ENCODE data around the gene ABR.

Gene ABR

DNA sequence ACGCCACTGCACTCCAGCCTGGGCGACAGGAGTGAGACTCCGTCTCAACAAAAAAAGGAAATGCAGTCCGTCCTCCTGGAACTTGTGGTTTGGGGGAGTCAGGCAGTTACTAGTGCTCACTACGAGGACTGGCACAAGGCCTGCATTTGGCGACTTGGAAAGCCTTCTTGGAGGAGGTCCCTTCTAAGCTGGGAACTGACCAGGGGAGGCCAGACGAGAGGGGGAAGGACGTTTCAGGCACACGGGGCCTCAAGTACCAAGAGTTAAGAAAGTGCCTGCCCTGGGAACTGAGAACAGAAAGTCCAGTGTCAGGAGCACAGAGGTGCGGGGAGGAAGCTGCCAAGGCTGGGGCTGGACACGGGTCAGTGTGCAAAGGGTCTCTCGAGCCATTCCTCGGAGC lies 89.9 kb downstream of the ABR start:
- no peak overlapping the region for H3K9ac ChIP-seq (ENCODE audit: low read length)
- H3K27me3 ChIP-seq (ENCODE audit: control insufficient read depth, insufficient read depth, low read length), result no peaks in the 10 kb centered on the region
- H3K36me3 ChIP-seq (ENCODE audit: control insufficient read depth, insufficient read depth, low read length), result peaks cover 19% of the 10 kb centered on the region
- no peak overlapping the region for H3K4me3 ChIP-seq (ENCODE audit: low read length)
- no peaks in the 10 kb centered on the region for H3K9me3 ChIP-seq (ENCODE audit: control insufficient read depth, low read length)
- peaks cover 40% of the 10 kb centered on the region for H3K4me1 ChIP-seq (ENCODE audit: control insufficient read depth, insufficient read depth, low read length)

- Histone ChIP-seq H3K4me3 (ENCODE audit: low read length) (no peak overlapping the region), H3K27me3 (ENCODE audit: control insufficient read depth, insufficient read depth, low read length) (no peaks in the 10 kb centered on the region), H3K9ac (ENCODE audit: low read length) (peak overlapping the region; percentile 68), H3K9me3 (ENCODE audit: control insufficient read depth, low read length) (no peaks in the 10 kb centered on the region), H3K4me1 (ENCODE audit: control insufficient read depth, insufficient read depth, low read length) (peaks cover 50% of the 10 kb centered on the region), H3K36me3 (ENCODE audit: control insufficient read depth, insufficient read depth, low read length) (peaks cover 19% of the 10 kb centered on the region)
Observed at GRCh38 chr17:1087381-1088241, 92.2 kb downstream of the ABR start.

DNA sequence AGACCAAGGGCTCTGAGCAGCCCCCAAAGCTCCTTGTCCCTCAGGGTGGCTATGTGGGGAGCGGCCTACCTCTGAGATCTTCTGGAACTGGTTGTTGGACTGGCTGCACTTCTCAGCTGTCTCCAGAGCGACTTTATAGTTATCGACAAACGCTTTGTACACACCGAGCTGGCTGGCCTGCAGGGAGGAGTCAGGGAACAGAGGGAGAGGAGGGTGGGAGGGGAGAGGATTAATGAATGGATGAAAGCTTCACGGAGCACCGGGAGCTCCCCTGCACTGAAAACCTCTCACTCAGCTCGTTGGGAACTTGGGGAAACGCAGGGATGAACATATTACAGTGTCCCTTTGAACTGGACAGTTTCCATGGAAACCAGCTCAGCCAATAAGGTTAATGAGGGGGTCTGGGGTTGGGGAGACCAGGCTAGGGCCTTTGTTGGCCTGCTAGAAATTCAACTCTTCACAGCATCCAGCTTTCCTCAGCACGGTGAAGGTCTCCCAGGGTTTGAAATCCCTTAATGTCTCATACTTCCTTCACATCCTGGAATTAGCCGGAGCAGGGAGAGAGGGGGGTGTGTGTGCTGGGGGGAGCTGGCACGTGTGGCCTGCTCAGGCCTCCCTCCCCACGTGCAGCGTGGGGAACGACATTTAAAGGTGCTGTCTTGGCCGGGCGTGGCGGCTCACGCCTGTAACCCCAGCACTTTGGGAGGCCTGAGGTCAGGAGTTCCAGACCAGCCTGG lies 96.2 kb downstream of the ABR start:
- H3K27me3 ChIP-seq (ENCODE audit: control insufficient read depth, insufficient read depth, low read length), result no peaks in the 10 kb centered on the region
- H3K9ac ChIP-seq (ENCODE audit: low read length), result peak overlapping the region; percentile 28
- peaks cover 12% of the 10 kb centered on the region for H3K36me3 ChIP-seq (ENCODE audit: control insufficient read depth, insufficient read depth, low read length)
- H3K4me1 ChIP-seq (ENCODE audit: control insufficient read depth, insufficient read depth, low read length), result peaks cover 57% of the 10 kb centered on the region
- H3K4me3 ChIP-seq (ENCODE audit: low read length), result no peak overlapping the region
- H3K9me3 ChIP-seq (ENCODE audit: control insufficient read depth, low read length), result no peaks in the 10 kb centered on the region

GRCh38 chr17:1082579-1082978 lies 97.2 kb downstream of the ABR start:
- Histone ChIP-seq H3K27me3 (ENCODE audit: control insufficient read depth, insufficient read depth, low read length) (no peaks in the 10 kb centered on the region), H3K4me1 (ENCODE audit: control insufficient read depth, insufficient read depth, low read length) (peaks cover 51% of the 10 kb centered on the region), H3K36me3 (ENCODE audit: control insufficient read depth, insufficient read depth, low read length) (peaks cover 18% of the 10 kb centered on the region), H3K9ac (ENCODE audit: low read length) (no peak overlapping the region), H3K4me3 (ENCODE audit: low read length) (no peak overlapping the region), H3K9me3 (ENCODE audit: control insufficient read depth, low read length) (no peaks in the 10 kb centered on the region)

DNA sequence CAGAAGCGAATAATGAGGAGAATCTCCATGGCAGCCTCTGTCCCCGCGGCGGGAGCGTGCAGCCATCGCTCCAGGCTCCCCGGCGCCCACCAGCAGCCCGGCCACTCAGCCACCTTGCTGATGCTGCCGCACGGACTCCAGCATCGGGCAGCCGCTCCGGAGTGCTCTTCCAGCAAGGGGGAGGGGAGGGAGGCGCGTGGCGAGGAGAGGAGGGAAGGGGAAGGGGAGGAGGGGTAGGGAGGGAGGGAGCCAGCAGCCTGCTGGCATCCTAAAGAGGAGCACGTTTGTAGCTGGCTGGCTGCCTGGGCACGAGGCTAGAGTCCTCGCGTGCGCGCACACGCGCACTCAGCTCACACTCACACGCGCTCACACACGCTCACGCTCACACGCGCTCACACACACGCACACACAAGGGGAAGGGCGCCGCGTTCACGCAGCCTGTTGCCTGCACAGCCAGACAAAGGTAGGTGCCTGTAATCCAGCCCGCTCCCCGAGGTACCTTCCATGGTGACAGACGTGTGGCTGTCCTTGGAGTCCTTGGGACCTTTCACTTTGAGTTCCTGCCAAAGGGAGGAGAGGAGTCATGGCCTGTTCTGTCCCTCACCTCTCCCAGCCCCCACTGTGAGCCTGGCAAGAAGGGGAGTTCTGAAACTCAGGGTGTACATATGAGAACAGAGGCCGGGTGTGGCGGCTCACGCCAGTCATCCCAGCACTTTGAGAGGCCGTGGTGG lies 100.8 kb downstream of the ABR start:
- no peaks in the 10 kb centered on the region for H3K9me3 ChIP-seq (ENCODE audit: control insufficient read depth, low read length)
- H3K4me3 ChIP-seq (ENCODE audit: low read length), result no peak overlapping the region
- no peak overlapping the region for H3K9ac ChIP-seq (ENCODE audit: low read length)
- H3K27me3 ChIP-seq (ENCODE audit: control insufficient read depth, insufficient read depth, low read length), result no peaks in the 10 kb centered on the region
- peaks cover 22% of the 10 kb centered on the region for H3K36me3 ChIP-seq (ENCODE audit: control insufficient read depth, insufficient read depth, low read length)
- peaks cover 48% of the 10 kb centered on the region for H3K4me1 ChIP-seq (ENCODE audit: control insufficient read depth, insufficient read depth, low read length)

GRCh38 chr17:1077986-1078711 lies 101.6 kb downstream of the ABR start:
- Histone ChIP-seq H3K4me1 (ENCODE audit: control insufficient read depth, insufficient read depth, low read length) (peaks cover 42% of the 10 kb centered on the region), H3K9ac (ENCODE audit: low read length) (no peak overlapping the region), H3K9me3 (ENCODE audit: control insufficient read depth, low read length) (no peaks in the 10 kb centered on the region), H3K4me3 (ENCODE audit: low read length) (no peak overlapping the region), H3K36me3 (ENCODE audit: control insufficient read depth, insufficient read depth, low read length) (peaks cover 22% of the 10 kb centered on the region), H3K27me3 (ENCODE audit: control insufficient read depth, insufficient read depth, low read length) (no peaks in the 10 kb centered on the region)

- no peaks in the 10 kb centered on the region for H3K27me3 ChIP-seq (ENCODE audit: control insufficient read depth, insufficient read depth, low read length)
- H3K36me3 ChIP-seq (ENCODE audit: control insufficient read depth, insufficient read depth, low read length), result peaks cover 22% of the 10 kb centered on the region
- H3K9me3 ChIP-seq (ENCODE audit: control insufficient read depth, low read length), result no peaks in the 10 kb centered on the region
- H3K4me1 ChIP-seq (ENCODE audit: control insufficient read depth, insufficient read depth, low read length), result peaks cover 39% of the 10 kb centered on the region
- no peak overlapping the region for H3K4me3 ChIP-seq (ENCODE audit: low read length)
- H3K9ac ChIP-seq (ENCODE audit: low read length), result no peak overlapping the region
Observed at GRCh38 chr17:1077581-1077985, 102.2 kb downstream of the ABR start.

GRCh38 chr17:1076982-1077302 lies 102.8 kb downstream of the ABR start:
- peaks cover 22% of the 10 kb centered on the region for H3K36me3 ChIP-seq (ENCODE audit: control insufficient read depth, insufficient read depth, low read length)

GRCh38 chr17:1076299-1076981 lies 103.3 kb downstream of the ABR start:
- peaks cover 22% of the 10 kb centered on the region for H3K36me3 ChIP-seq (ENCODE audit: control insufficient read depth, insufficient read depth, low read length)

More at GRCh38 chr17:1076982-1077302, 102.8 kb downstream of the ABR start:
- no peaks in the 10 kb centered on the region for H3K9me3 ChIP-seq (ENCODE audit: control insufficient read depth, low read length)
- H3K4me1 ChIP-seq (ENCODE audit: control insufficient read depth, insufficient read depth, low read length), result peaks cover 32% of the 10 kb centered on the region
- H3K9ac ChIP-seq (ENCODE audit: low read length), result no peak overlapping the region
- H3K4me3 ChIP-seq (ENCODE audit: low read length), result no peak overlapping the region
- no peaks in the 10 kb centered on the region for H3K27me3 ChIP-seq (ENCODE audit: control insufficient read depth, insufficient read depth, low read length)

DNA sequence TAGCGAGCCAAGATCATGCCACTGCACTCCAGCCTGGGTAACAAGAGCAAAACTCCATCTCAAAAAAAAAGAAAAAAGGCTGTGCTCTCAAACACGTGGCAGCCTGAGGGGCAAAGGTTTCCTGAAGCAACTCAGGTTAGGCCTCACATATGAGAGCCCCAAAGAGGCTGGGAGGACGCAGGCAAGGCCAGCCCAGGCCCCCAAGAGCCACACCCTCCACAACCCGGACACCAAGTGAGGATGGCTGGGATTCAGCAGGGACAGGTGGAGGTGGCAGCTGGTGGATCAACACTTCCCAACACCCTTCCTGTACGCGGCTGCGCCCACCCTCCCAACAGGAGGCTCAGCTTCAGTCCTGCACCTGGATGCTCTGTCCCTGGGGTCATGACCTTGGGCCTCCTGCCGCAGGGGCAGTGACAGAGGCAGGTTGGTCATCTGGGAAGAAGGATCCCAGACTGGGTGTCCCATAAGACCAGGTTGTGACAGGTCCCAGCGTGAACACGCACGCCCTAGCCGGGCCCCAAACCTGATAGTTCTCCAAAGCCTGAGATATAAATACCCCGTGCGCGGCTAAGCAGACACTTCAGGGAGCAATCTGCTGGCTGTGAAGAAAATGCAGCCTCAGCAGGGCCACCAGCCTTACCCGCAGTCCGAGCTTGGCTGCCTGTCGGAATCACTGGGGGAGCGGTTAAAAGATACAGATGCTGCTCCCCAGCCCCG lies 104.7 kb downstream of the ABR start:
- H3K9ac ChIP-seq (ENCODE audit: low read length), result no peak overlapping the region

More at GRCh38 chr17:1076299-1076981, 103.3 kb downstream of the ABR start:
- Histone ChIP-seq H3K9ac (ENCODE audit: low read length) (no peak overlapping the region), H3K9me3 (ENCODE audit: control insufficient read depth, low read length) (no peaks in the 10 kb centered on the region), H3K4me1 (ENCODE audit: control insufficient read depth, insufficient read depth, low read length) (peaks cover 28% of the 10 kb centered on the region), H3K27me3 (ENCODE audit: control insufficient read depth, insufficient read depth, low read length) (no peaks in the 10 kb centered on the region), H3K4me3 (ENCODE audit: low read length) (no peak overlapping the region)

More for the DNA sequence above, 104.7 kb downstream of the ABR start:
- H3K27me3 ChIP-seq (ENCODE audit: control insufficient read depth, insufficient read depth, low read length), result no peaks in the 10 kb centered on the region
- H3K4me3 ChIP-seq (ENCODE audit: low read length), result no peak overlapping the region
- no peaks in the 10 kb centered on the region for H3K9me3 ChIP-seq (ENCODE audit: control insufficient read depth, low read length)
- peaks cover 23% of the 10 kb centered on the region for H3K36me3 ChIP-seq (ENCODE audit: control insufficient read depth, insufficient read depth, low read length)
- H3K4me1 ChIP-seq (ENCODE audit: control insufficient read depth, insufficient read depth, low read length), result peaks cover 19% of the 10 kb centered on the region
